IMR-90 (cell line): ENCODE measurements around the gene WDR37. TPM values are rescaled to one million over a fixed set of nuclear protein-coding genes. Genes with fewer than 3 reads are reported as not detected.

Experiments used
- ATAC-seq: fragments of 200-7000 bp; cut with Tn5 transposase; 2 replicates; pipeline ENCODE4 v1.9.1; 2020; ENCODE audit warnings: low read depth, mild to moderate bottlenecking, moderate library complexity
- BruUV-seq: library from RNA; stranded (reverse); fragments of 400-500 nt; replicated peaks from 2 replicates; lab custom pipeline; 2021; lab: Mats Ljungman, UMichigan
- CTCF ChIA-PET: fragments of 300-600 bp; formaldehyde crosslinking; extraction: SDS; loops from one replicate; lab custom pipeline; 2021; ENCODE audit warnings: antibody characterized with exemption; lab: Yijun Ruan, JAX
- POLR2A ChIA-PET: fragments of 300-600 bp; sonication (Branson Sonifier 250); formaldehyde crosslinking; loops from one replicate; lab custom pipeline; 2022; ENCODE audit warnings: antibody characterized with exemption; ENCODE audit not compliant: unreplicated experiment; lab: Charles Lee
- DNase-seq: peaks from one replicate; pipeline ENCODE4 v3.0.0; 2013
- H2AFZ ChIP-seq: replicated peaks from 2 replicates; pipeline ENCODE3; 2013; ENCODE audit warnings: low read length, mild to moderate bottlenecking; ENCODE audit not compliant: poor library complexity
- H2AK5ac ChIP-seq: 2 replicates; pipeline ENCODE4 v1.6.1; 2013; ENCODE audit warnings: low read depth, low read length, inconsistent platforms
- H2AK9ac ChIP-seq: replicated peaks from 2 replicates; pipeline ENCODE3; 2013; ENCODE audit warnings: mild to moderate bottlenecking, low read depth, low read length, moderate library complexity; ENCODE audit not compliant: poor library complexity
- H2BK120ac ChIP-seq: 2 replicates; pipeline ENCODE4 v1.6.1; 2013; ENCODE audit warnings: low read depth, low read length, inconsistent platforms
- H2BK15ac ChIP-seq: 3 replicates; pipeline ENCODE4 v1.6.1; 2013; ENCODE audit warnings: low read depth, low read length, inconsistent platforms
- H2BK20ac ChIP-seq: 2 replicates; pipeline ENCODE4 v1.6.1; 2013; ENCODE audit warnings: low read depth, mild to moderate bottlenecking, inconsistent platforms, low read length, moderate library complexity
- H2BK5ac ChIP-seq: 2 replicates; pipeline ENCODE4 v1.6.1; 2013; ENCODE audit warnings: mild to moderate bottlenecking, low read depth, low read length, inconsistent platforms; ENCODE audit not compliant: poor library complexity, severe bottlenecking
- H3K14ac ChIP-seq: replicated peaks from 2 replicates; pipeline ENCODE4 v1.6.1; 2013; ENCODE audit warnings: low read depth, low read length, inconsistent platforms
- H3K18ac ChIP-seq: 2 replicates; pipeline ENCODE4 v1.6.1; 2013; ENCODE audit warnings: low read depth, low read length, control low read depth
- H3K23ac ChIP-seq: 2 replicates; pipeline ENCODE4 v1.6.1; 2013; ENCODE audit warnings: low read depth, low read length, inconsistent platforms
- H3K27ac ChIP-seq: 2 replicates; pipeline ENCODE4 v1.5.1; 2013; ENCODE audit warnings: mild to moderate bottlenecking, control low read depth, low read length; ENCODE audit not compliant: insufficient read depth
- H3K27me3 ChIP-seq: 2 replicates; pipeline ENCODE4 v1.6.1; 2013; ENCODE audit warnings: low read length; ENCODE audit not compliant: control insufficient read depth, insufficient read depth
- H3K36me3 ChIP-seq: 2 replicates; pipeline ENCODE4 v1.6.1; 2013; ENCODE audit warnings: low read length, mixed read lengths; ENCODE audit not compliant: control insufficient read depth, insufficient read depth
- H3K4ac ChIP-seq: 2 replicates; pipeline ENCODE4 v1.6.1; 2013; ENCODE audit warnings: low read depth, low read length, inconsistent platforms
- H3K4me1 ChIP-seq: 2 replicates; pipeline ENCODE4 v1.6.1; 2013; ENCODE audit warnings: low read length, mixed read lengths; ENCODE audit not compliant: control insufficient read depth, insufficient read depth
- H3K4me2 ChIP-seq: 2 replicates; pipeline ENCODE4 v1.6.1; 2013; ENCODE audit warnings: low read depth, mild to moderate bottlenecking, control low read depth, low read length, moderate library complexity
- H3K4me3 ChIP-seq: 2 replicates; pipeline ENCODE4 v1.5.1; 2013; ENCODE audit warnings: low read depth, mild to moderate bottlenecking, control low read depth, low read length, moderate library complexity; ENCODE audit not compliant: insufficient read depth
- H3K56ac ChIP-seq: 2 replicates; pipeline ENCODE4 v1.6.1; 2013; ENCODE audit warnings: low read length, inconsistent platforms; ENCODE audit not compliant: insufficient read depth; ENCODE audit errors: extremely low read depth
- H3K79me1 ChIP-seq, 2 experiments: 2 replicates each; pipeline ENCODE4 v1.6.1; 2013; ENCODE audit warnings: low read length in 2 of 2, inconsistent platforms in 1 of 2, low read depth in 1 of 2
- H3K9ac ChIP-seq: 2 replicates; pipeline ENCODE4 v1.6.1; 2013; ENCODE audit warnings: low read depth, low read length, control low read depth
- H3K9me1 ChIP-seq: 2 replicates; pipeline ENCODE4 v1.6.1; 2013; ENCODE audit warnings: low read length, inconsistent platforms; ENCODE audit not compliant: insufficient read depth
- H3K9me3 ChIP-seq: 2 replicates; pipeline ENCODE4 v1.6.1; 2013; ENCODE audit warnings: low read length; ENCODE audit not compliant: control insufficient read depth, insufficient read depth
- H4K20me1 ChIP-seq: 2 replicates; pipeline ENCODE4 v1.6.1; 2013; ENCODE audit warnings: low read length, inconsistent platforms; ENCODE audit not compliant: insufficient read depth
- H4K5ac ChIP-seq: 2 replicates; pipeline ENCODE4 v1.6.1; 2013; ENCODE audit warnings: mild to moderate bottlenecking, low read depth, low read length, control low read depth
- H4K8ac ChIP-seq, 2 experiments: 2 replicates each; pipeline ENCODE4 v1.6.1; 2013; ENCODE audit warnings: low read depth in 2 of 2, low read length in 2 of 2, control low read depth in 1 of 2, inconsistent platforms in 1 of 2
- H4K91ac ChIP-seq: 2 replicates; pipeline ENCODE4 v1.6.1; 2013; ENCODE audit warnings: low read depth, low read length, inconsistent platforms; ENCODE audit not compliant: insufficient read depth
- BHLHE40 ChIP-seq: fragments of 150-350 bp; IDR thresholded peaks from 2 replicates; pipeline ENCODE4 v1.6.1; 2016; ENCODE audit warnings: mild to moderate bottlenecking, low read depth, low read length
- CEBPB ChIP-seq: IDR thresholded peaks from 2 replicates; pipeline ENCODE4 v1.6.1; 2012; ENCODE audit warnings: low read depth, low read length, improper control_type of control experiment
- CHD1 ChIP-seq: IDR thresholded peaks from 2 replicates; pipeline ENCODE4 v1.6.1; 2012; ENCODE audit warnings: low read depth, low read length, improper control_type of control experiment
- FOS ChIP-seq: fragments of 150-350 bp; IDR thresholded peaks from 2 replicates; pipeline ENCODE4 v1.6.1; 2016; ENCODE audit warnings: low read depth, low read length
- MAFK ChIP-seq: IDR thresholded peaks from 2 replicates; pipeline ENCODE4 v1.6.1; 2012; ENCODE audit warnings: low read depth, low read length, improper control_type of control experiment
- MAZ ChIP-seq: IDR thresholded peaks from 2 replicates; pipeline ENCODE4 v1.6.1; 2012; ENCODE audit warnings: low read depth, mild to moderate bottlenecking, low read length, improper control_type of control experiment, moderate library complexity, borderline replicate concordance
- MXI1 ChIP-seq: IDR thresholded peaks from 2 replicates; pipeline ENCODE4 v1.6.1; 2012; ENCODE audit warnings: low read depth, mild to moderate bottlenecking, low read length, moderate library complexity, borderline replicate concordance
- NFE2L2 ChIP-seq: fragments of 150-350 bp; IDR thresholded peaks from 2 replicates; pipeline ENCODE4 v1.6.1; 2016; ENCODE audit warnings: low read depth, mild to moderate bottlenecking, low read length
- POLR2A ChIP-seq: IDR thresholded peaks from 2 replicates; pipeline ENCODE4 v1.6.1; 2012; ENCODE audit warnings: mild to moderate bottlenecking, low read depth, low read length
- RAD21 ChIP-seq: IDR thresholded peaks from 2 replicates; pipeline ENCODE4 v1.6.1; 2012; ENCODE audit warnings: low read length, improper control_type of control experiment
- RCOR1 ChIP-seq: IDR thresholded peaks from 2 replicates; pipeline ENCODE4 v1.6.1; 2012; ENCODE audit warnings: mild to moderate bottlenecking, low read length, improper control_type of control experiment; ENCODE audit not compliant: insufficient replicate concordance
- RFX5 ChIP-seq: IDR thresholded peaks from 2 replicates; pipeline ENCODE4 v1.8.0; 2012; ENCODE audit warnings: low read depth, mild to moderate bottlenecking, low read length, moderate library complexity
- SMC3 ChIP-seq: fragments of 150-350 bp; IDR thresholded peaks from 2 replicates; pipeline ENCODE4 v1.6.1; 2016; ENCODE audit warnings: low read depth, mild to moderate bottlenecking, antibody characterized with exemption, low read length, moderate library complexity
- WGBS, 2 experiments: methylation state at CpG; one replicate each; pipeline versions ENCODE4 v1.1.5 to v1.1.7; 2013; ENCODE audit warnings: missing lambda C conversion rate in 2 of 2; ENCODE audit not compliant: insufficient read length in 1 of 2; ENCODE audit errors: extremely low coverage in 2 of 2; 5-methylcytosine and 5-hydroxymethylcytosine counted together
- dilution Hi-C: fragments of 300-500 bp; cut with HindIII; formaldehyde crosslinking; loops from one replicate; pipeline ENCODE4 v1.14.3; 2018; ENCODE audit warnings: low sequenced_read_pairs; ENCODE audit not compliant: unreplicated experiment
- in situ Hi-C: fragments of 300-500 bp; cut with MboI; formaldehyde crosslinking; loops from 3 replicates; pipeline ENCODE4 v1.14.3; 2019; ENCODE audit warnings: low sequenced_read_pairs, inconsistent platforms, mixed read lengths
- intact Hi-C: fragments of 100-400 bp; cut with micrococcal nuclease; formaldehyde crosslinking; loops from 2 replicates; pipeline ENCODE4 v1.10.0; 2022
- polyA plus RNA-seq, 3 experiments: library from polyadenylated mRNA; depleted of rRNA; stranded (reverse); fragments of >200 nt; gene quantifications; 2 replicates each; pipeline ENCODE4 v1.2.3, GENCODE V29; 2012; ENCODE audit warnings: low replicate concordance in 1 of 3
- total RNA-seq: library from RNA; depleted of rRNA; stranded (reverse); fragments of >200 nt; gene quantifications from 2 replicates; pipeline ENCODE4 v1.2.3, GENCODE V29; 2012
- TF ChIP-seq, protein P1 (sequence below): fragments of 150-350 bp; IDR thresholded peaks from 2 replicates; pipeline ENCODE4 v1.6.1; 2016; ENCODE audit warnings: low read depth, mild to moderate bottlenecking, low read length, moderate library complexity, borderline replicate concordance
- TF ChIP-seq, protein P2 (sequence below): fragments of 150-350 bp; IDR thresholded peaks from 2 replicates; pipeline ENCODE4 v1.6.1; 2017; ENCODE audit warnings: mild to moderate bottlenecking, antibody characterized with exemption, low read length, low read depth
- TF ChIP-seq, protein P3 (sequence below): conservative IDR thresholded peaks from 2 replicates; pipeline ENCODE4 v1.5.1; 2012; ENCODE audit warnings: mild to moderate bottlenecking, low read depth, low read length, improper control_type of control experiment

Gene WDR37
- total and polyA plus RNA-seq, 2 of the 4 experiments (the other 2 are of a cell fraction): 12.7 to 14.5 TPM

- no peak overlapping the region for H3K23ac ChIP-seq
- H2AK5ac ChIP-seq: no peak overlapping the region
- no peaks in the 10 kb centered on the region for H3K27me3 ChIP-seq
- intact Hi-C loops: no loop called here
- H2BK120ac ChIP-seq: no peak overlapping the region
- no peak overlapping the region for H2BK15ac ChIP-seq
- no peak overlapping the region for H3K14ac ChIP-seq
- ChIA-PET CTCF (no interaction called here), POLR2A (no interaction called here)
- H3K4me1 ChIP-seq: peaks cover 9% of the 10 kb centered on the region
- dilution Hi-C loops: no loop called here
- peaks cover 7% of the 10 kb centered on the region; the same call in 1 of the 2 replicates for H4K20me1 ChIP-seq
- no peak overlapping the region for H3K56ac ChIP-seq
- H3K4me3 ChIP-seq: no peak overlapping the region
- no peak overlapping the region for H4K8ac ChIP-seq
- in situ Hi-C loops: no loop called here
- ATAC-seq (no peak), DNase-seq (no peak)
- H3K9ac ChIP-seq: no peak overlapping the region
- no peak overlapping the region for H2BK20ac ChIP-seq
- H3K79me1 ChIP-seq: peaks cover 27 to 35% of the 10 kb centered on the region in 2 experiments
- no peak overlapping the region for H3K4ac ChIP-seq
- H3K27ac ChIP-seq: no peak overlapping the region
- BruUV-seq: no TSS peak
- peaks cover 12% of the 10 kb centered on the region for H3K9me1 ChIP-seq
- H2AFZ ChIP-seq: no peak overlapping the region
- H3K9me3 ChIP-seq: no peaks in the 10 kb centered on the region
- no peak overlapping the region for H4K5ac ChIP-seq
- no peak overlapping the region for H4K91ac ChIP-seq
- no peak overlapping the region for H3K4me2 ChIP-seq
- peaks cover 50% of the 10 kb centered on the region for H3K36me3 ChIP-seq
- no peak overlapping the region for H3K18ac ChIP-seq
- no peak overlapping the region for H2BK5ac ChIP-seq
- TF ChIP-seq POLR2A (no peak), RFX5 (no peak), NFE2L2 (no peak), RAD21 (no peak), FOS (no peak), MAFK (no peak), SMC3 (no peak), BHLHE40 (no peak), RCOR1 (no peak), CHD1 (no peak), MAZ (no peak), MXI1 (no peak), CEBPB (no peak)
- TF ChIP-seq, protein P1, sequence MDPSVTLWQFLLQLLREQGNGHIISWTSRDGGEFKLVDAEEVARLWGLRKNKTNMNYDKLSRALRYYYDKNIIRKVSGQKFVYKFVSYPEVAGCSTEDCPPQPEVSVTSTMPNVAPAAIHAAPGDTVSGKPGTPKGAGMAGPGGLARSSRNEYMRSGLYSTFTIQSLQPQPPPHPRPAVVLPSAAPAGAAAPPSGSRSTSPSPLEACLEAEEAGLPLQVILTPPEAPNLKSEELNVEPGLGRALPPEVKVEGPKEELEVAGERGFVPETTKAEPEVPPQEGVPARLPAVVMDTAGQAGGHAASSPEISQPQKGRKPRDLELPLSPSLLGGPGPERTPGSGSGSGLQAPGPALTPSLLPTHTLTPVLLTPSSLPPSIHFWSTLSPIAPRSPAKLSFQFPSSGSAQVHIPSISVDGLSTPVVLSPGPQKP: no peak
- TF ChIP-seq, protein P2, sequence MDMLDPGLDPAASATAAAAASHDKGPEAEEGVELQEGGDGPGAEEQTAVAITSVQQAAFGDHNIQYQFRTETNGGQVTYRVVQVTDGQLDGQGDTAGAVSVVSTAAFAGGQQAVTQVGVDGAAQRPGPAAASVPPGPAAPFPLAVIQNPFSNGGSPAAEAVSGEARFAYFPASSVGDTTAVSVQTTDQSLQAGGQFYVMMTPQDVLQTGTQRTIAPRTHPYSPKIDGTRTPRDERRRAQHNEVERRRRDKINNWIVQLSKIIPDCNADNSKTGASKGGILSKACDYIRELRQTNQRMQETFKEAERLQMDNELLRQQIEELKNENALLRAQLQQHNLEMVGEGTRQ: no peak
- TF ChIP-seq, protein P3, sequence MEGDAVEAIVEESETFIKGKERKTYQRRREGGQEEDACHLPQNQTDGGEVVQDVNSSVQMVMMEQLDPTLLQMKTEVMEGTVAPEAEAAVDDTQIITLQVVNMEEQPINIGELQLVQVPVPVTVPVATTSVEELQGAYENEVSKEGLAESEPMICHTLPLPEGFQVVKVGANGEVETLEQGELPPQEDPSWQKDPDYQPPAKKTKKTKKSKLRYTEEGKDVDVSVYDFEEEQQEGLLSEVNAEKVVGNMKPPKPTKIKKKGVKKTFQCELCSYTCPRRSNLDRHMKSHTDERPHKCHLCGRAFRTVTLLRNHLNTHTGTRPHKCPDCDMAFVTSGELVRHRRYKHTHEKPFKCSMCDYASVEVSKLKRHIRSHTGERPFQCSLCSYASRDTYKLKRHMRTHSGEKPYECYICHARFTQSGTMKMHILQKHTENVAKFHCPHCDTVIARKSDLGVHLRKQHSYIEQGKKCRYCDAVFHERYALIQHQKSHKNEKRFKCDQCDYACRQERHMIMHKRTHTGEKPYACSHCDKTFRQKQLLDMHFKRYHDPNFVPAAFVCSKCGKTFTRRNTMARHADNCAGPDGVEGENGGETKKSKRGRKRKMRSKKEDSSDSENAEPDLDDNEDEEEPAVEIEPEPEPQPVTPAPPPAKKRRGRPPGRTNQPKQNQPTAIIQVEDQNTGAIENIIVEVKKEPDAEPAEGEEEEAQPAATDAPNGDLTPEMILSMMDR: no peak
- WGBS, 2 experiments: 93% methylated on average over 3 of the region's 6 CpGs; no CpG with 5 or more reads in 1 of the 2 experiments
- no peak overlapping the region for H2AK9ac ChIP-seq
Measured at GRCh38 chr10:1107679-1108078, 51.5 kb downstream of the WDR37 start.
